Activated CD4-positive, alpha-beta memory T cell treated with anti-CD3 and anti-CD28 coated beads, Interleukin-2, amount 10 ng/mL, durations not matched to agents 7 days and 5 days (primary cell): Measurements from ENCODE around the gene ARL4A. TPM values are rescaled to one million over a fixed set of nuclear protein-coding genes. Genes with fewer than 3 reads are reported as not detected.
"Not testable (repeated sequence)": the region's sequence is repeated elsewhere in the genome, so short reads cannot be mapped to it uniquely, and the experiment has no call there.

Experiments
- CTCF ChIA-PET: fragments of 350-600 bp; sonication (Branson Sonifier 250); formaldehyde crosslinking; loops from one replicate; lab custom pipeline; 2021; ENCODE audit warnings: antibody characterized with exemption, inconsistent platforms; lab: Charles Lee
- POLR2A ChIA-PET: fragments of 350-600 bp; sonication (Branson Sonifier 250); formaldehyde crosslinking; loops from one replicate; lab custom pipeline; 2021; ENCODE audit warnings: antibody characterized with exemption; lab: Charles Lee
- DNase-seq: peaks from one replicate; pipeline ENCODE4 v3.0.0-alpha.2; 2020
- H3K27ac Mint-ChIP-seq: one replicate; pipeline ENCODE4 v1.8.0; 2021; ENCODE audit warnings: mild to moderate bottlenecking, mixed read lengths
- H3K27me3 Mint-ChIP-seq: one replicate; pipeline ENCODE4 v1.8.0; 2021; ENCODE audit warnings: mixed read lengths
- H3K36me3 Mint-ChIP-seq: one replicate; pipeline ENCODE4 v1.8.0; 2021; ENCODE audit warnings: low read depth, mixed read lengths
- H3K4me1 Mint-ChIP-seq: one replicate; pipeline ENCODE4 v1.8.0; 2021; ENCODE audit warnings: mixed read lengths
- H3K4me3 Mint-ChIP-seq: one replicate; pipeline ENCODE4 v1.8.0; 2021; ENCODE audit warnings: mild to moderate bottlenecking, mixed read lengths
- H3K9me3 Mint-ChIP-seq: one replicate; pipeline ENCODE4 v1.8.0; 2021; ENCODE audit warnings: mixed read lengths
- total RNA-seq, 2 experiments: library from RNA; stranded (reverse); gene quantifications; one replicate each; pipeline ENCODE4 v1.2.3, GENCODE V29; 2021

Gene ARL4A, protein sequence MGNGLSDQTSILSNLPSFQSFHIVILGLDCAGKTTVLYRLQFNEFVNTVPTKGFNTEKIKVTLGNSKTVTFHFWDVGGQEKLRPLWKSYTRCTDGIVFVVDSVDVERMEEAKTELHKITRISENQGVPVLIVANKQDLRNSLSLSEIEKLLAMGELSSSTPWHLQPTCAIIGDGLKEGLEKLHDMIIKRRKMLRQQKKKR
- total RNA-seq: 10 to 100 TPM; 19.1 to 19.8 TPM

- H3K9me3 Mint-ChIP-seq: no peaks in the 10 kb centered on the region
- POLR2A ChIA-PET: interaction anchor here (0.7 to 2.6 kb wide), 17 partner anchors 9 to 370 kb away, joined by 3 to 46 read pairs (median 4); partner anchors contain the start of gene VWDE
- peak; percentile 94 for DNase-seq
- H3K27ac Mint-ChIP-seq: peak within 1 kb of the TSS; percentile 91
- H3K27me3 Mint-ChIP-seq: no peaks in the 10 kb centered on the region
- H3K4me3 Mint-ChIP-seq: peak within 1 kb of the TSS; percentile 98
- CTCF ChIA-PET: interaction anchor here (0.6 to 4.5 kb wide), 47 partner anchors 9 to 1748 kb away, joined by 3 to 69 read pairs (median 4); no protein-coding TSS in a partner anchor
- H3K4me1 Mint-ChIP-seq: peaks cover 47% of the 10 kb centered on the region
- peaks cover 13% of the 10 kb centered on the region for H3K36me3 Mint-ChIP-seq
These were observed at the start of gene ARL4A for GRCh38 chr7:12686891-12687717. TSS of gene ARL4A (plus strand) at chr7:12687633. CDS start at chr7:12688255, 622 bp downstream.

GRCh38 chr7:12637819-12638592 is 49.4 kb upstream of the ARL4A start:
- Mint-ChIP-seq H3K4me3 (peak overlapping the region; percentile 34), H3K27me3 (no peaks in the 10 kb centered on the region), H3K36me3 (no peaks in the 10 kb centered on the region), H3K4me1 (peaks cover 30% of the 10 kb centered on the region), H3K27ac (no peak overlapping the region), H3K9me3 (no peaks in the 10 kb centered on the region)
- CTCF ChIA-PET: interaction anchor here (0.6 to 1.7 kb wide), 6 partner anchors 12 to 166 kb away, joined by 3 to 7 read pairs (median 4); no protein-coding TSS in a partner anchor
- POLR2A ChIA-PET: no interaction called here
- DNase-seq: no peak

GRCh38 chr7:12638851-12639456 is 48.5 kb upstream of the ARL4A start:
- Mint-ChIP-seq H3K9me3 (no peaks in the 10 kb centered on the region), H3K36me3 (no peaks in the 10 kb centered on the region), H3K27ac (no peak overlapping the region), H3K4me3 (no peak overlapping the region), H3K4me1 (peaks cover 26% of the 10 kb centered on the region), H3K27me3 (no peaks in the 10 kb centered on the region)
- ChIA-PET CTCF (interaction anchor here (0.6 to 1.7 kb wide), 8 partner anchors 9 to 643 kb away, joined by 3 to 7 read pairs (median 3); no protein-coding TSS in a partner anchor), POLR2A (no interaction called here)
- no peak for DNase-seq

GRCh38 chr7:12640299-12641096 is 46.9 kb upstream of the ARL4A start:
- Mint-ChIP-seq H3K27me3 (no peaks in the 10 kb centered on the region), H3K36me3 (no peaks in the 10 kb centered on the region), H3K9me3 (no peaks in the 10 kb centered on the region), H3K27ac (no peak overlapping the region), H3K4me1 (peaks cover 24% of the 10 kb centered on the region), H3K4me3 (no peak overlapping the region)
- ChIA-PET POLR2A (no interaction called here), CTCF (no interaction called here)
- DNase-seq: no peak

GRCh38 chr7:12641196-12641595 is 46.2 kb upstream of the ARL4A start:
- DNase-seq: no peak
- POLR2A ChIA-PET: no interaction called here
- Mint-ChIP-seq H3K27me3 (no peaks in the 10 kb centered on the region), H3K4me3 (no peak overlapping the region), H3K4me1 (peaks cover 17% of the 10 kb centered on the region), H3K27ac (no peak overlapping the region), H3K36me3 (no peaks in the 10 kb centered on the region), H3K9me3 (no peaks in the 10 kb centered on the region)
- CTCF ChIA-PET: no interaction called here

DNA sequence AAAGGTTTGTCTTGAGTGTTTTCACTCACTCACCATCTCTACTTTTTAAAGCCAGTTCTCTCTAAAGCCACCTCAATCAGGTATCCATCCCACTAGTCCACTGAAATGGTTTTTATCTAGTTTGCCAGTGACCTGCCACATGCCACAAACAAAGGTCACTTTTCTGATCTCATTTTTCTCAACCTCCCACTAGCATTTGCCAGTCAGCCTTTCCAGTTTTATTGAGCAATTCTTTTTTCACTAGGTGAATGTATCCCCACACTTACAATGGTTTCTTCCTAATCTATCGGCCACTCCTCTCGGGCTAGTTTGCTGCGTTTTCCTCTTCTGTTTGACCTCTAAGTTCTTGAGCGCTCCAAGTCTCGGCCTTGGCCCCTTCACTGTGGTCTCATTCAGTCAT is 44.9 kb upstream of the ARL4A start:
- Mint-ChIP-seq H3K4me1 (peaks cover 8% of the 10 kb centered on the region), H3K27ac (no peak overlapping the region)

DNA sequence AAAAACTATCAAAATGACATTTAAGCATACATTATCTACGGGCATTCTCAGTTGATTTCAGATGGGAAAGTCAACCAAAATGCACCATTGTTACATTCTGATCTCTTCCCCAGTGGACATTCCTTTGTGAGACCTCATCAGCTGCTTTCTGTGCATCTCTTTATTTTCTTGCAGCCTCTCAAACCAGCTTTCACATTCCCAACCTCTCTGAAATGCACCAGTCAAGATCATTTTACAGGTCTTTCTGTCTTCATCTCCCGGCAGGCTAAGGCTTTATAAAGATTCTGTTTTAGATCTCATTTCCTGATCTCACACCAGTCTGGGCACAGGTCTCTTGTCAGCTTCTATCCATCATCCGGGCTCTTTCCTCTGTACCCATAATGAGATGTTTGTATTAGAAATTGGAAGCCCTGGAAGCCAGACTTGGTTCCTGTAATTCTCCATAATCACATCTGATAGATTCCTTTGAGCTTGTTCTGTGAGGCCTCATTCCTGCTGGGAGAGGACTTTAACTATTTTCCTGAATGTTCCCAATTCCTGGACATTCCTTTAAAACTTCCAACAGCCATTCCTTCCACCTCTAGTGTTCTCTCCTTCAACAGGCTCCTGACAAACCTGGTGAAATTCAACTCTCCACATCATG is 44.3 kb upstream of the ARL4A start:
- Mint-ChIP-seq H3K4me1 (peaks cover 4% of the 10 kb centered on the region), H3K36me3 (no peaks in the 10 kb centered on the region), H3K4me3 (no peak overlapping the region), H3K9me3 (no peaks in the 10 kb centered on the region), H3K27me3 (no peaks in the 10 kb centered on the region), H3K27ac (no peak overlapping the region)
- ChIA-PET CTCF (no interaction called here), POLR2A (no interaction called here)
- DNase-seq: no peak

More for the DNA sequence above, 44.9 kb upstream of the ARL4A start:
- DNase-seq: no peak
- Mint-ChIP-seq H3K27me3 (no peaks in the 10 kb centered on the region), H3K9me3 (no peaks in the 10 kb centered on the region), H3K36me3 (no peaks in the 10 kb centered on the region), H3K4me3 (no peak overlapping the region)
- ChIA-PET CTCF (no interaction called here), POLR2A (no interaction called here)

DNA sequence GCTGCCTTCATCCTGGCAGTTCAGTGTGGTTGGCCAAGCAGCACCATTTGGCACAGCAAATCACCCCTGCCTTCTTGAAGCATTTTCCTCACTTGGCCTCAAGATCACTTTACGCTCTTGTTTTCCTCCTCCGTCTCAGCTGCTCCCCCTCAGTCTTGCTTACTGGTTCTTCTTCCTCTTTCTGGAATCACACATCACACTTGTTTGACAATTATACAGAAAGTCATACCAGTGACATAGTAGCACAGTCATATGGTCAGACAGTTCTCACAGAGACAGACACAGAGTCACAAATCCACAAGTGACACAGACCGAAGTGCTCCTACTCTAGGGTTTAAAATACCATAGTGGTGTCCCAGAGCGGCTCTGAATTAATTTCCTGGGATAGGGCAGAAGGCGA is 43.8 kb upstream of the ARL4A start:
- H3K4me1 Mint-ChIP-seq: peaks cover 3% of the 10 kb centered on the region

GRCh38 chr7:12645212-12645611 is 42.2 kb upstream of the ARL4A start:
- H3K4me3 Mint-ChIP-seq, H3K36me3 Mint-ChIP-seq, H3K27me3 Mint-ChIP-seq, H3K4me1 Mint-ChIP-seq, CTCF ChIA-PET, H3K27ac Mint-ChIP-seq, H3K9me3 Mint-ChIP-seq, DNase-seq, POLR2A ChIA-PET: not testable (repeated sequence)

More for the DNA sequence above, 43.8 kb upstream of the ARL4A start:
- DNase-seq: no peak
- Mint-ChIP-seq H3K27ac (no peak overlapping the region), H3K27me3 (no peaks in the 10 kb centered on the region), H3K36me3 (no peaks in the 10 kb centered on the region), H3K4me3 (no peak overlapping the region), H3K9me3 (no peaks in the 10 kb centered on the region)
- ChIA-PET POLR2A (no interaction called here), CTCF (no interaction called here)

DNA sequence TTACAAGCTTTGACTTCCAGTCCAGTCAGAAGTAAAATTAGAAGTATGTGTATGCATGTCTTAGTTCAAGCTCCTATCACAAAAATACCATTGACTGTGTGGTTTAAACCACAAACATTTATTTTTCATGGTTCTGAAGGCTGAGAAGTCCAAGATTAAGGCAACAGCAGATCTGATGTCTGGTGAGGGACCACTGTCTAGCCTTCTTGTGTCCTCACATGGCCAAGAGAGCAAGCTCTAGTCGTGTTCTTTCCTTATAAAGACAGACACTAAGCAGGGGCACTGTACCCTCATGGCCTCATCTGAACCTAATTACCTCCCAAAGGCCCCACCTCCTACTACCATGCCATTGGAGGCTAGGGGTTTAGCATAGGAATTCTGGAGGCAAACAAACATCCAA is 41.3 kb upstream of the ARL4A start:
- DNase-seq: no peak
- H3K27ac Mint-ChIP-seq: no peak overlapping the region
- H3K4me1 Mint-ChIP-seq: no peaks in the 10 kb centered on the region
- no peaks in the 10 kb centered on the region for H3K9me3 Mint-ChIP-seq
- H3K36me3 Mint-ChIP-seq: no peaks in the 10 kb centered on the region
- no peak overlapping the region for H3K4me3 Mint-ChIP-seq
- no peaks in the 10 kb centered on the region for H3K27me3 Mint-ChIP-seq
- CTCF ChIA-PET: interaction anchor here (1.1 to 1.2 kb wide), 2 partner anchors 11 to 40 kb away, joined by 3 to 4 read pairs; no protein-coding TSS in a partner anchor
- POLR2A ChIA-PET: no interaction called here

DNA sequence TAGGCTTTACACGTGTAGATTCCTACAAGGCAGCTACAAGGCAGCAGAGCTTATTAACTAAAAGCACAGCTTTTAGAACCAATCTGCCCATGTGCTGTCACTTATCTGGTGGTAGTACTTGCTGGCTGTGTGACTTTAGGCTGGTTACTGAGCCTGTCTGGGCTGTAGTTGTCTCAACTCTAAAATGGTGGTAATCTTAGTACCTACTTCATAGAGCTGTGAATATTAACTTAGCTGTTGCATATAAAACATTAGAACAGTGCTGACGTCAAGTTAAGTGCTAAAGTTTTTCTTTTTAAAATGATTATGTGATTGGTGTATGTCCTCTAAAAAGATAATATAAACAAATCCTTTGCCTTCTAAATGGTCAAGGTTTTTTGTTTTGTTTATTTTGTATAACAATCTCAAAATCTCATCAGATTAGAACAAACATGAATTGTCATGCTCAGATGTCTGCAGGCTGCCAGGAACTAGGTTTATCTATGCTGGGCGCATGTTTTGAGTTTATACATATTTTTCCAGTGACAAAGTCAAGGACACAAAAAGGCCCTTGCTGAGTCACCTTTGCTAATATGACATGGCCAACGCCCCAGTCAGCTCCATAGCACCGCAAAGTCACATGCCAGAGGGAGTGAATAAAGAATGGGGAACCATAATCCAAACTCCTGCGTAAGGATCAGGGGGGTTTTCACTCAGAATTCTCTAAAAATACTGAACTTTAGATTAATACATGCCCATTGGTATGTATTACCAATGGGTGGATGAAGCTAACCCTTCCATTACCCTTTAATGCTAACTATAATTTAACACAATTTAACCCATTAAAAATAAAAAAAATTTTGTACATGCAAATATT is 39.8 kb upstream of the ARL4A start:
- Mint-ChIP-seq H3K36me3 (no peaks in the 10 kb centered on the region), H3K27ac (no peak overlapping the region), H3K4me1 (no peaks in the 10 kb centered on the region), H3K4me3 (no peak overlapping the region), H3K9me3 (no peaks in the 10 kb centered on the region), H3K27me3 (no peaks in the 10 kb centered on the region)
- no peak for DNase-seq
- CTCF ChIA-PET: no interaction called here
- POLR2A ChIA-PET: no interaction called here
